Measurements from ENCODE around the gene PPP2R2D.

- TF ChIP-seq CTCF (conservative IDR thresholded peaks at IDR 0.05; ENCODE audit: low read length) (no peak), EZH2phosphoT487 (IDR thresholded peaks at IDR 0.05; ENCODE audit: borderline replicate concordance, low read depth, low read length) (no peak)
These were observed 32.4 kb upstream of the PPP2R2D start for GRCh38 chr10:131868436-131868835.

All from OCI-LY7 (cell line).